H9 (cell line): Measurements from ENCODE around the gene RUVBL1. TPM values are rescaled to one million over a fixed set of nuclear protein-coding genes. Genes with fewer than 3 reads are reported as not detected.

ENCODE experiments used
- DNase-seq: peaks from one replicate; pipeline ENCODE4 v3.0.0-alpha.2; 2017
- H2AFZ ChIP-seq: one replicate; pipeline ENCODE4 v1.6.1; 2013; ENCODE audit warnings: mild to moderate bottlenecking, low read length, control low read depth, moderate library complexity
- H2AK5ac ChIP-seq: 2 replicates; pipeline ENCODE4 v1.6.1; 2013; ENCODE audit warnings: low read length, control low read depth, mixed read lengths; ENCODE audit not compliant: insufficient read length
- H2BK120ac ChIP-seq: one replicate; pipeline ENCODE4 v1.6.1; 2013; ENCODE audit warnings: low read depth, mild to moderate bottlenecking, low read length, control low read depth, inconsistent platforms; ENCODE audit not compliant: poor library complexity, severe bottlenecking
- H2BK12ac ChIP-seq: 2 replicates; pipeline ENCODE4 v1.6.1; 2013; ENCODE audit warnings: low read length, control low read depth, mixed read lengths, low read depth; ENCODE audit not compliant: insufficient read length
- H2BK15ac ChIP-seq: 2 replicates; pipeline ENCODE4 v1.6.1; 2013; ENCODE audit warnings: low read depth, low read length, control low read depth
- H2BK20ac ChIP-seq: one replicate; pipeline ENCODE4 v1.6.1; 2013; ENCODE audit warnings: low read depth, mild to moderate bottlenecking, low read length, control low read depth, inconsistent platforms; ENCODE audit not compliant: poor library complexity, severe bottlenecking
- H2BK5ac ChIP-seq: 2 replicates; pipeline ENCODE4 v1.6.1; 2013; ENCODE audit warnings: low read length, control low read depth, mixed read lengths; ENCODE audit not compliant: insufficient read length
- H3K14ac ChIP-seq: 2 replicates; pipeline ENCODE4 v1.6.1; 2013; ENCODE audit warnings: low read length, control low read depth; ENCODE audit not compliant: insufficient read depth
- H3K18ac ChIP-seq: 2 replicates; pipeline ENCODE4 v1.6.1; 2013; ENCODE audit warnings: low read depth, mild to moderate bottlenecking, mixed read lengths, low read length, control low read depth; ENCODE audit not compliant: insufficient read length
- H3K23ac ChIP-seq: 2 replicates; pipeline ENCODE4 v1.6.1; 2013; ENCODE audit warnings: low read length, control low read depth, mixed read lengths, low read depth; ENCODE audit not compliant: insufficient read length
- H3K23me2 ChIP-seq: 2 replicates; pipeline ENCODE4 v1.6.1; 2013; ENCODE audit warnings: low read depth, mild to moderate bottlenecking, mixed read lengths, low read length, control low read depth; ENCODE audit not compliant: insufficient read length, poor library complexity, severe bottlenecking
- H3K27ac ChIP-seq: 2 replicates; pipeline ENCODE4 v1.5.1; 2013; ENCODE audit warnings: low read length, control low read depth, mixed read lengths, low read depth; ENCODE audit not compliant: insufficient read length
- H3K27me3 ChIP-seq: 2 replicates; pipeline ENCODE4 v1.6.1; 2013; ENCODE audit warnings: low read length, control low read depth, inconsistent platforms; ENCODE audit not compliant: insufficient read depth
- H3K4ac ChIP-seq: 2 replicates; pipeline ENCODE4 v1.6.1; 2013; ENCODE audit warnings: low read depth, mild to moderate bottlenecking, control low read depth, inconsistent platforms, low read length, moderate library complexity
- H3K4me1 ChIP-seq: 2 replicates; pipeline ENCODE4 v1.6.1; 2013; ENCODE audit warnings: low read length, control low read depth, inconsistent platforms; ENCODE audit not compliant: insufficient read depth
- H3K4me2 ChIP-seq: 2 replicates; pipeline ENCODE4 v1.6.1; 2013; ENCODE audit warnings: low read length, control low read depth, mixed read lengths; ENCODE audit not compliant: insufficient read length, insufficient read depth
- H3K56ac ChIP-seq: 2 replicates; pipeline ENCODE4 v1.6.1; 2013; ENCODE audit warnings: low read depth, mild to moderate bottlenecking, mixed read lengths, low read length, control low read depth; ENCODE audit not compliant: insufficient read length
- H3K79me1 ChIP-seq: 2 replicates; pipeline ENCODE4 v1.6.1; 2013; ENCODE audit warnings: low read depth, mild to moderate bottlenecking, moderate library complexity, low read length, control low read depth, inconsistent platforms; ENCODE audit not compliant: insufficient read depth, poor library complexity, severe bottlenecking
- H3K79me2 ChIP-seq: 2 replicates; pipeline ENCODE4 v1.6.1; 2013; ENCODE audit warnings: low read length, control low read depth, inconsistent platforms; ENCODE audit not compliant: insufficient read depth
- H3K9ac ChIP-seq: 2 replicates; pipeline ENCODE4 v1.6.1; 2013; ENCODE audit warnings: low read length, control low read depth, mixed read lengths; ENCODE audit not compliant: insufficient read length; ENCODE audit errors: extremely low read depth
- H3K9me3 ChIP-seq: one replicate; pipeline ENCODE4 v1.6.1; 2013; ENCODE audit warnings: low read depth, low read length, inconsistent platforms; ENCODE audit not compliant: control insufficient read depth
- H3T11ph ChIP-seq: one replicate; pipeline ENCODE4 v1.6.1; 2013; ENCODE audit warnings: mild to moderate bottlenecking, low read length, control low read depth, inconsistent platforms
- H4K20me1 ChIP-seq: one replicate; pipeline ENCODE4 v1.6.1; 2013; ENCODE audit not compliant: control insufficient read depth, insufficient read length, insufficient read depth
- H4K5ac ChIP-seq: 2 replicates; pipeline ENCODE4 v1.6.1; 2013; ENCODE audit warnings: low read depth, mild to moderate bottlenecking, mixed read lengths, low read length, control low read depth; ENCODE audit not compliant: insufficient read length
- H4K8ac ChIP-seq: replicated peaks from 2 replicates; pipeline ENCODE4 v1.6.1; 2013; ENCODE audit warnings: low read length, control low read depth, mixed read lengths, low read depth; ENCODE audit not compliant: insufficient read length
- H4K91ac ChIP-seq: 2 replicates; pipeline ENCODE4 v1.6.1; 2013; ENCODE audit warnings: low read depth, mild to moderate bottlenecking, moderate library complexity, mixed read lengths, low read length, control low read depth; ENCODE audit not compliant: insufficient read length
- H3K27ac Mint-ChIP-seq, 3 experiments: 2 replicates in 2 of 3; 3 replicates in 1 of 3; pipeline ENCODE4 v1.8.0; 2020 to 2021; ENCODE audit warnings: mixed read lengths in 3 of 3, mild to moderate bottlenecking in 1 of 3, moderate library complexity in 1 of 3
- H3K27me3 Mint-ChIP-seq: 2 replicates; pipeline ENCODE4 v1.8.0; 2021; ENCODE audit warnings: low read depth, mild to moderate bottlenecking, moderate library complexity, mixed read lengths
- H3K36me3 Mint-ChIP-seq, 3 experiments: 2 replicates in 2 of 3; 3 replicates in 1 of 3; pipeline ENCODE4 v1.8.0; 2020 to 2021; ENCODE audit warnings: low read depth in 3 of 3, mixed read lengths in 3 of 3; ENCODE audit not compliant: insufficient read depth in 1 of 3
- H3K4me1 Mint-ChIP-seq, 2 experiments: 2 replicates each; pipeline ENCODE4 v1.8.0; 2020; ENCODE audit warnings: mixed read lengths in 2 of 2
- H3K4me3 Mint-ChIP-seq, 2 experiments: 2 replicates in 1 of 2; 3 replicates in 1 of 2; pipeline ENCODE4 v1.8.0; 2020 to 2021; ENCODE audit warnings: mild to moderate bottlenecking in 2 of 2, mixed read lengths in 2 of 2, moderate library complexity in 1 of 2
- H3K9me3 Mint-ChIP-seq, 2 experiments: 2 replicates in 1 of 2; 3 replicates in 1 of 2; pipeline ENCODE4 v1.8.0; 2020; ENCODE audit warnings: mild to moderate bottlenecking in 2 of 2, mixed read lengths in 2 of 2, moderate library complexity in 1 of 2
- WGBS: extraction: QIAGEN DNeasy Blood & Tissue Kit; methylation state at CpG from one replicate; pipeline ENCODE4 v1.1.7; 2013; ENCODE audit warnings: missing lambda C conversion rate, low lambda C conversion rate, mixed read lengths; ENCODE audit not compliant: insufficient read length; ENCODE audit errors: extremely low coverage; 5-methylcytosine and 5-hydroxymethylcytosine counted together
- total RNA-seq: library from RNA; stranded (reverse); gene quantifications from 2 replicates; pipeline ENCODE4 v1.2.1, GENCODE V29; 2021
- TF ChIP-seq, protein P1 (sequence below): fragments of 200-600 bp; sonication (generic); conservative IDR thresholded peaks from 3 replicates; pipeline ENCODE4 v1.8.0; 2021; ENCODE audit warnings: antibody characterized with exemption, mild to moderate bottlenecking

The RUVBL1 gene
- total RNA-seq, 1 experiment from 2014 or later: 99.6 TPM

DNA sequence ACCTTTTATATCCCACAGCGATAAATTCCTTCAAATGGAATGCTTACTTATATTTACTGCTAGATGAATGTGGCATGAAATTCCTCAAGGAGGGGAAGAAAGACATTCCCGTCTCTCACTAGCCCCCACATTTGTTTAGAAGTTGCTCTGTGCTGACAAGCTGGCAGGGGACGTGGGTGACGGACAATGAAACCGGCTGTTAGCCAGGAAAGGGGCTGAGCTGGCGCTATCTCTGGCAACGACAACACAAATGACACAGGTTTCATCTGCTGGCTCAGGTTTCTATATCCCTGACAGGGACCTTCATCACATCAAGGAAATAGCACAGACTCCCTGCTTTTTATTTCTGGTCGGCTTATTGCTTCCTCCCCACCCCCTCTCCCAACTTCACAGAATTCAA, 15.8 kb downstream of the RUVBL1 start:
- Histone ChIP-seq H3K4ac (no peak overlapping the region), H4K91ac (no peak overlapping the region), H3K23ac (no peak overlapping the region), H2BK120ac (no peak overlapping the region), H2AFZ (no peak overlapping the region), H4K8ac (no peak overlapping the region), H3K79me2 (no peaks in the 10 kb centered on the region), H4K20me1 (no peaks in the 10 kb centered on the region), H3K27me3 (no peaks in the 10 kb centered on the region), H3K4me2 (no peak overlapping the region), H3K9ac (no peak overlapping the region), H3K79me1 (no peaks in the 10 kb centered on the region), H2AK5ac (no peak overlapping the region), H2BK15ac (no peak overlapping the region), H4K5ac (no peak overlapping the region), H2BK5ac (no peak overlapping the region), H2BK20ac (no peak overlapping the region), H3K14ac (no peak overlapping the region), H2BK12ac (no peak overlapping the region), H3K18ac (no peak overlapping the region), H3T11ph (no peak overlapping the region), H3K56ac (no peak overlapping the region), H3K27ac (no peak overlapping the region), H3K4me1 (no peaks in the 10 kb centered on the region), H3K23me2 (no peaks in the 10 kb centered on the region), H3K9me3 (no peaks in the 10 kb centered on the region)
- Mint-ChIP-seq H3K27me3 (no peaks in the 10 kb centered on the region), H3K4me1 (peaks cover 3 to 4% of the 10 kb centered on the region in 2 experiments; a peak in 1 of 4 replicates), H3K4me3 (no peak overlapping the region), H3K27ac (no peak overlapping the region), H3K36me3 (peaks cover 38 to 66% (median 64%) of the 10 kb centered on the region in 3 experiments), H3K9me3 (no peaks in the 10 kb centered on the region)
- TF ChIP-seq, protein P1, sequence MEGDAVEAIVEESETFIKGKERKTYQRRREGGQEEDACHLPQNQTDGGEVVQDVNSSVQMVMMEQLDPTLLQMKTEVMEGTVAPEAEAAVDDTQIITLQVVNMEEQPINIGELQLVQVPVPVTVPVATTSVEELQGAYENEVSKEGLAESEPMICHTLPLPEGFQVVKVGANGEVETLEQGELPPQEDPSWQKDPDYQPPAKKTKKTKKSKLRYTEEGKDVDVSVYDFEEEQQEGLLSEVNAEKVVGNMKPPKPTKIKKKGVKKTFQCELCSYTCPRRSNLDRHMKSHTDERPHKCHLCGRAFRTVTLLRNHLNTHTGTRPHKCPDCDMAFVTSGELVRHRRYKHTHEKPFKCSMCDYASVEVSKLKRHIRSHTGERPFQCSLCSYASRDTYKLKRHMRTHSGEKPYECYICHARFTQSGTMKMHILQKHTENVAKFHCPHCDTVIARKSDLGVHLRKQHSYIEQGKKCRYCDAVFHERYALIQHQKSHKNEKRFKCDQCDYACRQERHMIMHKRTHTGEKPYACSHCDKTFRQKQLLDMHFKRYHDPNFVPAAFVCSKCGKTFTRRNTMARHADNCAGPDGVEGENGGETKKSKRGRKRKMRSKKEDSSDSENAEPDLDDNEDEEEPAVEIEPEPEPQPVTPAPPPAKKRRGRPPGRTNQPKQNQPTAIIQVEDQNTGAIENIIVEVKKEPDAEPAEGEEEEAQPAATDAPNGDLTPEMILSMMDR: no peak
- no peak for DNase-seq
- no CpG with 5 or more reads among the region's 8 CpGs for WGBS
